ENCODE data around the gene CCSAP.
"Not testable (repeated sequence)": the region's sequence is repeated elsewhere in the genome, so short reads cannot be mapped to it uniquely, and the experiment has no call there.

Gene CCSAP, protein sequence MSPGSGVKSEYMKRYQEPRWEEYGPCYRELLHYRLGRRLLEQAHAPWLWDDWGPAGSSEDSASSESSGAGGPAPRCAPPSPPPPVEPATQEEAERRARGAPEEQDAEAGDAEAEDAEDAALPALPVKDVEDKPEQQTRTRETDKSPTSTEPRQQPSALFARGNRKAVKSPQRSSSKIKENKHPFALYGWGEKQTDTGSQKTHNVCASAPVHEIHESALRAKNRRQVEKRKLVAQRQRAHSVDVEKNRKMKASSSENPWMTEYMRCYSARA

DNA sequence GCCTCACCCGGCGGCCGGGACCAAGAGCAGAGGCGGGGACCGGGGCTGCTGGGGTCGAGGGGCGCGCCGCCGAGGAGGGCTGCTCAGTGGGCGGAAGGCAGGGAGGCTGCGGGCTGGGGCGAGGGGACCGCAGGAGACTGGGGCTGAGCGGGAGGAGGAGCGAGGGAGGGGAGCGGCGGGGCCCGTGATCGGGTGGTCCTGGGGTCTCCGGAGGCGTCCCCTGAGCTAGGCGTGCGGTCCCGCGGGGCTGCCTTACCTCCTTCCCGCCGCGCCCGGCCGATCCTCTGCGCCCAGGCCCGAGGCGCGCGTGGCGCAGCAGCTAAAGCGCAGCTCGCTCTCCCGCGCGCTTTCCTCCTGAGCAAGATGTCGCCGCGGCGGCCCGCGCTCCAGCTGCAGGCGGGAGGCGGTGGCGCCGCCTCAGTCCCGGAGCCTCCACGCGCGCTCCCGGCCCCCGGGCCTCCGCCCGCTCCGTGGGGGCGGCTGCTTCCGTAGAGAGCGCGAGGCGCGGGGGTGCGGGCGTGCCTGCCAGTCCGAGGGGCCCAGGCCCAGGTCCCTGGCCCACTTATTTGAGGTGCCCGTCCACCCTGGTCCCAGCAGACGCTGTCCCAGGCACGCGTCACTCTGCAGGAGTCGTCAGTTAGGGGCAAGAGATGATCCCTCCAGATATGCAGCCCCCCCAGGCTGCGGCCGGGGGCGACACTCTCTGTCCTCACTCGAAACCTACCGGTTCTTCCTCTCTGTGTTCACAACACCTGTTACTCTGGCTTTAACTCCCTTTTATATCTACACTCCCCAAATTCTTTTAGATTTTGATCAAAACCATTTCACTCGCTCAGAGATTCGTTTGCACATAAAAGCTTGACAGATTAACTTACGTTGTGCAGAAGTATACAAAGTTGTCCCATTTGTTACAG lies at the start of gene CCSAP:
Gene CCSAP, minus strand, starts transcription at position 392 of the 914 bp plus-strand sequence. CDS start 582 bp downstream, outside the sequence.
- DNase-seq (ENCODE audit: low read depth in 2 of 2) = peak in 1 of 2 experiments; percentile 16

DNA sequence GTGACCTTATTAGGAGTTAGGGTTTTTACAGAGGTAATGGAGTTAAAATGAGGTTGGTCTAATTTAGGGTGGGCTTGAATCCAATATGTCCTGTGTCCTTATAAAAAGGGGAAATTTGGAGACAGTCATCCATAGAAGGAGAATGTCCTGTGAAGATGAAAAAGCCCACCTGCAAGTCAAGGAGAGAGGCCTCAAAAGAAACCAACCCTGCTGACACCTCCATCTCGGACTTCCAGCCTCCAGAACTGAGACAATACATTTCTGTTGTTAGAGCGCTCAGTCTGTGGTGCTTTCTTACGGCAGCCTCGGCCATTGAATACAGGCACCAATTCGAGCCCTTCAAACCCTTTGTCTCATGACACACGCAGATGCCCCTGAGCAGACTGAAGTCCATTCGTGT lies 47.3 kb upstream of the CCSAP start:
- no peak for DNase-seq (ENCODE audit: low read depth in 2 of 2)

DNA sequence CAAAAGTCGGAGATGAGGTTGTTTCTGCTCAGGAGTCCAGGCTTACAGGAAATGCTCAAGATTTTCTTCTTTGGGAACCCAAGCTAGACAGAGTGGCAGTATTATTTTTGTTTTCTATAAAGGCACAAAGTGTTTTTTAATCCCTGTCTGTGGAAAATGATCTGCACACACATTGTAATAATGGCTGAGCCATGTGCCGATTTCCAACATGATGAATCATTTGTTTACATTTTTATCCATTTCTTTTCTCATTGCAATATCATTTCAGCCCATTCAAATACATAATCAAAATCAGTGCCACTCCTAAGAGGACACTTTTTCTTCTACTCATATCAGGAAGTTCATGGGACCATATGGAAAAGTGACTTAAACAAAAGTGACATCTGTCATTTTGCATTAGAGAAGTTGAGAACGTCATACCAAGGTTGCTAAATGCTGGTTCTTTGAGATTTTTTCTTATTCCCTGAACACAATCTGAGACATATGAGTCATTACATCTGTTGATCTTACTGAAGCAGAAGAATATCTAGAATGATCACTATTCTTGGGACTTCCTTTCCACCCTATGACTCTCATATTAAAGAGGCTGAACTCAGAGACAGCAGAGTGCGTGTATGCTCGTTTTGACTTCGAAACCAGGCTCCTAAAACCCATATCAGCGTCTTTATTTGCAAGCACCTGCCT lies 46.2 kb upstream of the CCSAP start:
- DNase-seq (ENCODE audit: low read depth in 2 of 2) = no peak

DNA sequence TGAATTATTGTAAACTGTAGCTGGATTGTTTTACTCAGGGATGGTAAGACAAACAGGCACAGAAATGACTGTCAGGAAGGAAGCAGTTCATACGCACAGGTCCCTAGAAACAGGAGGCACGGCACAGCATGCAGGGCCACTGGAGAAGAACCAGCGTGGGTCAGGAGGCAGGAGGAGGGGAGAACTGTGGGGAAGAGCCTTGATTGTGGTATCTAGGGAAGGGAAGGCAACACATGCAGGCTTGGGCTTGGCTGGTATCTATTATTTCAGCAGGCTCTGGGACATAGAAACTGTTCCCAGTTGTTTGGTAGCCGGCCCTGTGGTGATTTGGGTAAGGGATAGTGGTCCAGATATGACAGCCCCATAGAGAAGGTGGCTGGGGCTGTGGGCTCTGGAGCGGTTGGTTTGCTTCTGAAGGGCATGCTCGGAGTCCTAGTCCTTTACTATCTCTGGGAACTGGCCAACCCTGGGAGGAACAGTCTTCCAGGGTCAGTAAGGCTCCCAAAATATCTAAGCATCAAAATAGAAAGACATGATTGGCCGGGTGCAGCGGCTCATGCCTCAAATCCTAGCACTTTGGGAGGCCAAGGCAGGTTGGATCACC lies 43.1 kb upstream of the CCSAP start:
- no peak for DNase-seq (ENCODE audit: low read depth in 2 of 2)

DNA sequence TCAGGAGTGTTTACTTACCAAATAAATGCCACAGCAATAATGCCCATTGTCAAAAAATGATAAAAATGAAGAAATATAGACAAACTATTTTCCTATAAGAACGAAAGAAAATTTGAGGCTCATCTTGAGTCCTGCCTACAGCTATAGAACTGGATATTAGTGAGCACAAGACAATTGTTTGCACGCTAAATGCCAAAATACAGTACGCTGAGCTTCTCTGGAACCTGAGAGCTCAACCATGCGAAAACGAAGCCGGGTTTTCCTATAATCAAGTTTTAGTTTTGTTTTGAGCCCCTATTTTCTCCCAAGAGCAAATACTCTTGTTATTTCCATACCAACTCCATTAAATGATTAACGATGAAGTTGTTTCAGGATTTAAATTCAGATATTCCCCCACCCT lies 42.0 kb upstream of the CCSAP start:
- DNase-seq (ENCODE audit: low read depth in 2 of 2) = no peak

DNA sequence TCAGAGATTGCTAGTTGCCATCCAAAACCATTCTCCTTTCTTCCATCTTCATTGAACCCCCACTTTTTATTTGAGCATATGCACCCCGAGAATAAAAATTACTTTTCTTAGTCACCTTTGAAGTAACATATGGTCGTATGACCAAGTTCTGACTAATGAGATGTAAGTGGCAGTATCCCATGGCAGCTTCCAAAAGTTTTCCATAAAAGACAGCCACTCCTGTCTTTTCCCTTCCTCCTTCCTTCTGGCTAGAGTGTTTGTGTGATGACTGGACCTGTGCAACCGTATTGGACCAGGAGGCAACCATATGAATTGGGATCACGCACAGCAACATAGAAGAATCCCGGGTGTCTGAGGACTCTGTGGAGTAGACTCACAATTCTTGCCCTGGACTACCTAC lies 41.1 kb upstream of the CCSAP start:
- DNase-seq (ENCODE audit: low read depth in 2 of 2) = no peak

DNA sequence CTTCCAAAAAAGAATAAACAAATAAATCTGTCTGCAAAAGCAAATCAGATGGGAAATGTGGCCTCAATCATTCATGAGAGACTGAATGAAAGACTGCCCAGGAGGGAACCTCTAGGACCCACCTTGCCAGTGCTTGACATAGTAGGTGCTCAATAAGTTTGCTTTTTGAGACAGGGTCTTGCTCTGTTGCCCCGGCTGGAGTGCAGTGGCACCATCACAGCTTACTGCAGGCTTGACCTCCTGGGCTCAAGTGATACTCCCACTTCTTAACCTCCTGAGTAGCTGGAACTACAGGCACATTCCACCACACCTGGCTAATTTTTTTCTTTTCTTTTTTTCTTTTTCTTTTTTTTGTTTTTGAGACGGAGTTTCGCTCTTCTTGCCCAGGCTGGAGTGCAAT lies 40.3 kb upstream of the CCSAP start:
- DNase-seq (ENCODE audit: low read depth in 2 of 2) = no peak

DNA sequence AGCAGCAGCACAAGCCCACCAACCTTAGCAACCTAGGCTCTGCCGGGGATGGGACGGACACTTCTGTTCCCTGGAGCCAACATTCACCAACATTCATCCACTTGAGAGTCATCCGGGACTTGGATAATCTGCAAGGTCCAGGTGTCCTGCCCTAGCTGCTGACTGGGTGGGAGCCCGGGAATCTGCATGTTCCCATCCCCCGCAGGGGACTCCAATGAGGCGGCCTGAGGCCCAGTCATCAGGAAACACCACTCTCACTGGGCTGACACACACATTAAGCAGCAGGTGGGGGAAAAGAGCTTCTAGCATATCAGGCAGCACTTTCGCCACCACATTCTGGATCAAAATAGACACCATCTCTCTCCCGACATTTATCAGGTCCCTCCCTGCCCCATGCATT lies 38.4 kb upstream of the CCSAP start:
- DNase-seq (ENCODE audit: low read depth in 2 of 2) = no peak

DNA sequence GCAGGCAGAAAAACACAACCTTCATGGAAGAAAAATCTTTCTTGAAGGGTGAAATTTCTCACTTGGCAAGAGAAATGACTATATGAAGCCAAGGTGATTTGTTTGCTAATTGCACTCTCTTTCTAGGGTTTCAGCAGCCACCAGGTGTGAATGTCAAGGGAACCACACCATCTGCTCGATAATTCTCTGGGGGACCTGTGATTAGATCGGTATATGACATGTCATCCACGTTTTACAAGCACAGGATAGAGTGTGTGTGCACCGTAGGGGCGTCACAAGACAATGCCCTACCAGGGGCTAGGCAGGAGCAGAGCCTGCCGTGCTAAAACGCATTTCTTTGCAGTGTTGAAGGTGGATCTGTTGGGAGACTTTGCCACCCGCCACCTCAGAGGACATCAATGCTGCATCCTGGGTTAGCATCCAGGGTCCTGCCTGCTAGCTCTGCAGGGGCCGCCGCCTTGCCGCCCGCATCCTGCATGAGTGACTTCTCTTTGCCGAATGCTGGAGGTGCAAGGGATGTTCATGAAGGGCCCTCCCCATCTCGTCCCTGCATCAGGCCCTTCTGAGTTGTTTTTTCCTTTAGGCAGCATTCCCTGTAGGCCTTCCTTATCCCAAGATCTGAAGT lies 37.8 kb upstream of the CCSAP start:
- no peak for DNase-seq (ENCODE audit: low read depth in 2 of 2)

DNA sequence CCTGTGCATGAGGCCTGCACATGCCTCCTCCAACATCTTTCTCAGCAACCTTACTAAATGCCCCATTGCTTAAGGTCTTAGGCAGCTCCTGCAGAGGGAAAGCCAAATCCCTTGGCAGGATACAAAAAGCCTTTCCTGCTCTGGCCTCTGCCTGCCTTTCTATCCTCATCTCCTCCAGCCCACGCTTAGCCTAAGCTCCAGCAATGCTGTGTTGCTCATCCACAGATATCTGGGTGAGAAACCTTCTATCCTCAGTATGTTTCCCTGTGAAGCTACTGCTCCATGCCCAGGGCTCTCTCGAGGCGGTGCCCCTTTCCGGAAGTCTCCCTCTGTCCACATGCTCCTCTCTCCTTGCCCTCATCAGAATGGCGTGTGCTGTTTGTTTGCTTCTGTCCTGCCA lies 37.0 kb upstream of the CCSAP start:
- DNase-seq (ENCODE audit: low read depth in 2 of 2) = no peak

DNA sequence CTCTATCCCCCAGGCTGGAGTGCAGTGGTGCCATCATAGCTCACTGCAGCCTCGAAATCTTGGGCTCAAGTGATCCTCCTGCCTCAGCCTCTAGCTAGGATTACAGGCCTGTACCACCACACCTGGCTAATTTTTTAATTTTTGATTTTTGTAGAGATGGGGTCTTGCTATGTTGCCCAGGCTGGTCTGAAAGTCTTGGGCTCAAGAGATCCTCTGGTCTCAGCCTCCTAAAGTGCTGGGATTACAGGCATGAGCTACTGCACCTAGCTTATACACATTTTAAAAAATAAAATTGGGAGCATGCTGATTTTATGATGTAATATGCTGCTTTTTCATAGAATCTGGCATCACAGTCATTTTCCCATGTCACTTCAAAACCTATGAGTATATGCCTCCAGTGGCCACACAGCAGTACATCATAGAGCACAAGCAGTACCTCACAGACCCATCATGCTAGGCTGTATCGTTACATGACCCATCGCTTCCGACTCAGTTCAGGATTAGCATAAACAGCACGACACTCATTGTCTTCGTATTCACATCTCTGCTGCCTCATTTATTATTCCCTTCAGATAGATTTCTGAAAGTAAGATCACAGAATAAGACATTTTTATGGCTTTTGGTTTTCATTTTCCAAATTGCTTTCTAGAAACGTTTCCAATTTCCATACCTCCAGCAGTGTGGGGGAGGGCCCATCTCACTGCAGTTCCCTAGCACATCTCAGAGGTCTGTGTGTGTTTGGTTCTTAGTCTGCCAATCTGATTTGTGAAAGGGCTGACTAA lies 35.9 kb upstream of the CCSAP start:
- no peak for DNase-seq (ENCODE audit: low read depth in 2 of 2)

DNA sequence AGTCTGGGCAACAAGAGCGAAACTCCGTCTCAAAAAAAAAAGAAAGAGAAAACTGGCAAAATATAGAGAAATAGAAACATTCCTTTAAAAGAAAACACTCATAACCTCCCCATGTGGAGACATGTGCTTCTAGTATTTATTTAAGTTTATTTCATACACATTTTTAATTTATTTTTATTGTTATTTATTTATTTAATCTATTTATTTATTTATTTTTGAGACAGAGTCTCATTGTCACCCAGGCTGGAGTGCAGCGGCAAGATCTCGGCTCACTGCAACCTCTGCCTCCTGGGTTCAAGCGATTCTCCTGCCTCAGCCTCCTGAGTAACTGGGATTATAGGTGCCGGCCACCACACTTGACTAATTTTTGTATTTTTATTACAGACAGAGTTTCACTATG lies 35.2 kb upstream of the CCSAP start:
- DNase-seq (ENCODE audit: low read depth in 2 of 2) = not testable (repeated sequence)

DNA sequence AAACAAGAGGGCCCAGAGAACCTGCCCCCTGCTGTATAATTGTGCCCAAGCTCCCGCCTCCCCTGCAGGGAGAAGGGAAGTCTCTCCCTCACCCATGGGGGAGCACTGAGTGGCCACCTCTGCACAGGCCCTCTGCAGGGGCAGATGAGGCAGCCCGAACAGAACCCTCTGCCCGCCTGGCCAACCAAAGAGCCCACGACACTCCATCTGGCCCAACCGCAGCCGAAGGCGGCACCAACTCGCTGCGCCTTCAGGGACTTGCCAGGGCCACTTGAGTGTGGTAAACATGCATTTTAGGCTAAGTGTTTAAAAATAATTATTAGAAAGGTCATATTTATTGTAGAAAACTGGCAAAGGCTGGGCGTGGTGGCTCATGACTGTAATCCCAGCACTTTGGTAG lies 34.6 kb upstream of the CCSAP start:
- no peak for DNase-seq (ENCODE audit: low read depth in 2 of 2)

DNA sequence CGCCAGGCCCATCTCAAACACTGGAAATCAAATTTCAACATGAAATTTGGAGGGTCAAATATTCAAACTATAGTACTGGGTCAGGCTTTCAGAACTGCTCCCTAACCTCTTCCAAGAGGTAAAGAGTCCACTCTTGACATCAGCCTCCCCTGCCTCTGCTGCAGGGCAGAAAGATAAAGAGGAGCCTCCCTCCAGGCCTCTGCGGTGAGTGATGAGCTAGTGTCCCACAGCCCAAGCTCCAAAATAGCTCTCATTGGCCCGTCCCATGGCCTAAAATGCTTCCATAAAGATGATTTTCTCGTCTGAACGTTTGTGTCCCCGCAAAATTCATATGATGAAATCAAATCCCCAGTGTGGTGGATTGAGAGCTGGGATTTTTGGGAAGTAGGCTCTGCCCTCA lies 33.7 kb upstream of the CCSAP start:
- no peak for DNase-seq (ENCODE audit: low read depth in 2 of 2)

DNA sequence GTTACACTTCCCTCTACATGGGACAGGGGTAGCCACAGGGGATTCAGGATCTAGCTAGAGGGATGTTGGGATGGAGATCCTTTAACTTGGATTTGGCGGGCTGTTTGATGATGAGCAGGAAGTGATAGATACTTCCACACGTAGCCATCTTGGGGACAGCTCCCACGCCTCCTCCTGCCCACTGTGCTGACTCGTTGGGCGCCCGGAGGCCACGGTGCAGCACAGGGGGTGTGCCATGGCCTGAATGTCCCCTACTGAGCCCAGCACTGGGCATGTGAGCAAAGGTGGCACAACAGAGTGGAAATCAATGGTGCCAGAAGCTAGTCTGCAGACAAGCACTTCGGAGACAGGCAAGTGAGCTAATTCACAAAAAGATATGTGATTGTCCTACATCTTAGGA lies 31.6 kb upstream of the CCSAP start:
- DNase-seq (ENCODE audit: low read depth in 2 of 2) = no peak

DNA sequence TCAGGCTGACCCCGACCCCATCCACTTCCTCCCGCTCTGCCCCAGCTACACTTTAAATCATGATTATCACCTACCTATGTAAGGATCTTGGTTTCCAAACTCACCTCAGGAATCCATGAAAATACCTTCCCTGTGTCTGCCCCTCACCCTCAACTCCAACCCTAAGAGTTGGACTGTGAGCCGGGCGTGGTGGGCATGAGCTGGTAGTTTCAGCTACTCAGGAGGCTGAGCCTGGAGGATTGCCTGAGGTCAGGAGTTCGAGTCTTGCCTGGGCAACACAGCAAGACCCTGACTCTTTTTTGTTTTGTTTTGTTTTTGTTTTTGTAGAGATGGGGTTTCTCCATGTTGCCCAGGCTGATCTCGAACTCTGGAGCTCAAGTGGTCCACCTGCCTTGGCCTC lies 30.5 kb upstream of the CCSAP start:
- no peak for DNase-seq (ENCODE audit: low read depth in 2 of 2)

DNA sequence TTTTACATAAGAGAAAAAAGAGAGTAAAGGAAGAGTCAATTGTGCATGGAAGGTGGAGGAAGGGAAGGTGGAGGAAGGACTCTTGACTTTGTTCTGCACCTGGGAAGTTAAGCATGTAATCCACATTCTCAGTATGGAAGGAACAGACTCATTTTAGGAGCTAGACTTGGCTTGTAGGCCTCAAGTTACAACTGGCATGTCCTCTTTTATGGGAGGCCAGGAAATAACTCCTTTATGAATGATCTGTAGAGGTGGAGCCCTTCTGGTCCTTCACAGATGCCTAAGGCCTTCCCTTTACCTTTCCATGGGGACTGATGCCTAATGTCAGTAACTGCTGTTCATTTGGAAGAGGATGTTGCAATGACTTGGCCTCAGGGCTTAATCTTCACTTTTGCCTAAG lies 29.4 kb upstream of the CCSAP start:
- DNase-seq (ENCODE audit: low read depth in 2 of 2) = no peak

DNA sequence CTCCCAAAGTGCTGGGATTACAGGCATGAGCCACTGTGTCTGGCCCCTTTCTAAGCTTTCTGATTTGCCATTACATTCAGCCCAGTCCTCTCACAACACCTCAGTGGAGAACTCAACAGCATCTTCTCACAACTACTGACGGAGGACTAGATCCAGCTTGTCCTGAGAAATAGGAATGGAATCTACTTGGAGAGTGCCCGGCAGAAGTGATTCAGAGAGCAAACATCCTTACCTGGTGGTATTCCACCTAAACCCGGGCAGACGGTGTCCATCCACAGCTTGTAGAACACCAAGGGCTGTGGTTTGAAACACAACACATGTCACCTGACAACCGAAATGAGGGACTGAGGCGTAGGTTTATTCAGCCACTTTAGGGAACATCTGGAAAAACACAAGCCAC lies 28.8 kb upstream of the CCSAP start:
- DNase-seq (ENCODE audit: low read depth in 2 of 2) = no peak

DNA sequence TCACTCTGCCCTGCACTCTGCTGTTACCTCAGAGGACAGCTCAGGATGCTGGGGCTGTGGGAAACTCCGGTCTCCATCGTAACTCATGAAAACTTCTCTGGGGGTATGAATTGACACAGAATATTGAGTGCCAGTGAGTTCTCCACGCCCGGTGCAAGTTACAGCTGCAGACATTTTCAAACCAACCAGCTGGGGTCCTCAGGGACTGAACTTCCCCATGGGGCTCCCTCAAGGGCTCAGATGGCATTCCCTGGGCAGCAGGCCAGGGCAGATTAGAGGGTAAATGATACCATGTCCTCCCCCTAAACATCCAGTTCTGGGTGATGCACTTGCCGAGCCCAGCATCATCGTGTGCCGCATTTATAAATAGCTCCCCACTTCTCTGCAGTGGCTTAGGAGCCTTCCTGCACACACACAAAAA lies 27.8 kb upstream of the CCSAP start:
- no peak for DNase-seq (ENCODE audit: low read depth in 2 of 2)

DNA sequence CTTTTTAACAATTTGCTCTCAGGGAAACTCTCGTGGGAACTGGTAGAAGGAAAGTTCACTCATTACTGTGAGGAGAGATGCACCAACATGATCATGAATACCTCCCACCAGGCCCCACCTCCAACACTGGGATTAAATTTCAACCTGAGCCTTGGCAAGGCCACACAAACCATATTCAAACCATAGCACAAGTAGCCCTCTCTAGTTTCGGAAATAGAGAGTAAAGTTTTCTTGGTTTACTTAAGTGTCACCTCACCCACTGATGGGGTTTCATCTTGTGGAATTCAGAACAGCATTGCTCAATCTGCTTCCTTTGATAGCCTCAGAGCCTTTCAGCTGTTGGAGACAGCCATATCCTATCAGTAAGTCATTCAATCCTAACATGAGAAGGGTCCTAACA lies 25.5 kb upstream of the CCSAP start:
- no peak for DNase-seq (ENCODE audit: low read depth in 2 of 2)

DNA sequence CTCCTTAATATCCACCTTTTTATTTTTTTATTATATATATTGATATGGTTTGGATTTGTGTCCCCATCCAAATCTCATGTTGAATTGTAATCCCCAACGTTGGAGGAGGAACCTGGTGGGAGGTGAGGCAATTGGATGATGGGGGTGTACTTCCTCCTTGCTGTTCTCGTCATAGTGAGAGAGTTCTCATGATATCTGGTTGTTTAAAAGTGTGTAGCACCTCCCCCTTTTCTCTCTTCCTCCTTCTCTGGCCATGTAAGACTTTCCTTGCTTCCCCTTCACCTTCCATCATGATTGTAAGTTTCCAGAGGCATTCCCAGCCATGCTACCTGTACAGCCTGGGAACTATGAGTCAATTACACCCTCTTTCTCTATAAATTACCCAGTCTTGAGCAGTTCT lies 22.7 kb upstream of the CCSAP start:
- no peak for DNase-seq (ENCODE audit: low read depth in 2 of 2)
